DND-41 (cell line): ENCODE measurements around the gene FBXO38.

Experiments used
- CTCF ChIP-seq: IDR thresholded peaks from 2 replicates; pipeline ENCODE4 v1.5.1; 2012; ENCODE audit warnings: borderline replicate concordance, low read length, moderate library complexity, mild to moderate bottlenecking; ENCODE audit not compliant: poor library complexity, severe bottlenecking; ENCODE audit errors: extremely low read depth
- EZH2 ChIP-seq: IDR thresholded peaks from 3 replicates; pipeline ENCODE4 v1.6.1; 2012; ENCODE audit warnings: borderline replicate concordance, low read depth, mild to moderate bottlenecking, moderate library complexity, low read length, inconsistent platforms; ENCODE audit not compliant: severe bottlenecking

DNA sequence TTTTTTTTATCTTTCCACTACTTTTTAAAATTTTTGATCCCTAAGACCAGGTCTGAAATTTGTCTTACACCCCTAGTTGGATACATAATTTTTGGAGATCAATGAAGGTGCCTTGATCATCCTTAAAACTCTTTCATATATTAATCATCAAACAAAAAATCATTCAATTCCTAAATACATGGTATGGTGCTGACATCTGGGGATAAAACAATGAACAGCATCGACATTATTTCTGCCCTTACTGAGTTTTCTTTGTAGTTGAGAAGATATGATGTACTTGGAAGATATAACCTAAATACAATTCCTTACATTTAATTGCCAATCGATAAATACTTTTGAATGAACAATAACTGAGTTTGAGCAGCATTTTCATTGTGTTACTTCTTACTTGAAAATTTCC lies 30.1 kb upstream of the FBXO38 start:
- no peak for TF ChIP-seq CTCF
- TF ChIP-seq EZH2 = no peak
